Measurements from ENCODE around the gene CLIP1. TPM values are rescaled to one million over a fixed set of nuclear protein-coding genes. Genes with fewer than 3 reads are reported as not detected.

CLIP1 gene
- total and polyA plus RNA-seq, 2 of the 13 experiments (the other 11 are each of a cell fraction or from before 2014, with no cell fraction given), result 28.9 to 43.7 TPM

- TF ChIP-seq ZBED4 (CRISPR knock-in tag; IDR thresholded peaks at IDR 0.05; ENCODE audit: borderline replicate concordance) (no peak), ERF (CRISPR knock-in tag; IDR thresholded peaks at IDR 0.05) (no peak), AKAP8 (CRISPR knock-in tag; IDR thresholded peaks at IDR 0.05) (no peak), GRHL1 (CRISPR knock-in tag; conservative IDR thresholded peaks at IDR 0.05) (no peak), ZNF496 (CRISPR knock-in tag; IDR thresholded peaks at IDR 0.05; ENCODE audit: insufficient replicate concordance) (no peak), SKI (IDR thresholded peaks at IDR 0.05; ENCODE audit: partially characterized antibody) (no peak), GABPA (IDR thresholded peaks at IDR 0.05; ENCODE audit: low read depth, low read length) (no peak), GABPA (CRISPR knock-in tag; IDR thresholded peaks at IDR 0.05; ENCODE audit: low read depth) (no peak), MTF2 (CRISPR knock-in tag; IDR thresholded peaks at IDR 0.05; ENCODE audit: borderline replicate concordance) (no peak), KLF11 (CRISPR knock-in tag; IDR thresholded peaks at IDR 0.05) (no peak), ZNF639 (CRISPR knock-in tag; conservative IDR thresholded peaks at IDR 0.05) (no peak), RBFOX2 (IDR thresholded peaks at IDR 0.05; ENCODE audit: low read depth, low read length) (no peak), TFE3 (CRISPR knock-in tag; IDR thresholded peaks at IDR 0.05) (no peak), ZZZ3 (CRISPR knock-in tag; IDR thresholded peaks at IDR 0.05; ENCODE audit: borderline replicate concordance) (no peak)
Observed at GRCh38 chr12:122303068-122303467, 119.4 kb downstream of the CLIP1 start (continued).
